NCI-H748 (cell line): Measurements from ENCODE around the gene CTSH.
"Not testable (repeated sequence)": the region's sequence is repeated elsewhere in the genome, so short reads cannot be mapped to it uniquely, and the experiment has no call there.

Source experiments
- DNase-seq: peaks from one replicate; lab custom pipeline; 2025; ENCODE audit not compliant: unreplicated experiment; lab: John Stamatoyannopoulos, UW

Gene CTSH

GRCh38 chr15:78942741-78943140 lies 2.1 kb downstream of the CTSH start:
- no peak for DNase-seq

- DNase-seq: no peak
Measured at GRCh38 chr15:78938658-78939488, 6.0 kb downstream of the CTSH start.

GRCh38 chr15:78937132-78937739 lies 7.6 kb downstream of the CTSH start:
- no peak for DNase-seq

- DNase-seq: no peak
Measured at GRCh38 chr15:78934655-78935023, 10.2 kb downstream of the CTSH start.

GRCh38 chr15:78933823-78934654 lies 10.8 kb downstream of the CTSH start:
- DNase-seq: no peak

- no peak for DNase-seq
Measured at GRCh38 chr15:78933187-78933822, 11.5 kb downstream of the CTSH start.

- DNase-seq: no peak
Measured at GRCh38 chr15:78932258-78932808, 12.5 kb downstream of the CTSH start.

GRCh38 chr15:78931439-78932257 lies 13.2 kb downstream of the CTSH start:
- no peak for DNase-seq

- no peak for DNase-seq
Measured at GRCh38 chr15:78930577-78931388, 14.1 kb downstream of the CTSH start.

GRCh38 chr15:78929536-78930264 lies 15.1 kb downstream of the CTSH start:
- DNase-seq: no peak

- no peak for DNase-seq
Measured at GRCh38 chr15:78928616-78929093, 16.2 kb downstream of the CTSH start.

GRCh38 chr15:78928176-78928575 lies 16.7 kb downstream of the CTSH start:
- DNase-seq: not testable (repeated sequence)

GRCh38 chr15:78927077-78927790 lies 17.6 kb downstream of the CTSH start:
- DNase-seq: no peak

- DNase-seq: no peak
Measured at GRCh38 chr15:78925956-78926743, 18.7 kb downstream of the CTSH start.

GRCh38 chr15:78925076-78925624 lies 19.7 kb downstream of the CTSH start:
- DNase-seq: no peak

GRCh38 chr15:78923480-78924360 lies 21.1 kb downstream of the CTSH start:
- no peak for DNase-seq
